HepG2 (cell line): ENCODE measurements around the gene TP73. TPM values are rescaled to one million over a fixed set of nuclear protein-coding genes. Genes with fewer than 3 reads are reported as not detected.

Source experiments
- ATF7 ChIP-seq, 2 experiments: fragments of 450-650 bp in 1 of 2; sonication (generic) in 1 of 2; formaldehyde crosslinking in 1 of 2; IDR thresholded peaks; 2 replicates each; pipeline versions ENCODE4 v1.4.0 to v1.6.1; 2016 to 2020; ENCODE audit warnings: antibody characterized with exemption in 1 of 2, mild to moderate bottlenecking in 1 of 2, missing genetic modification reagents in 1 of 2
- CBX1 ChIP-seq: IDR thresholded peaks from one replicate; pipeline ENCODE4 v1.6.1; 2016; ENCODE audit warnings: antibody characterized with exemption, low read depth
- EZH2 ChIP-seq: conservative IDR thresholded peaks from 2 replicates; pipeline ENCODE4 v1.6.1; 2012; ENCODE audit warnings: mild to moderate bottlenecking, low read depth, low read length, moderate library complexity
- JDP2 ChIP-seq: sonication (generic); formaldehyde crosslinking; IDR thresholded peaks from 2 replicates; pipeline ENCODE4 v1.8.1; 2022; ENCODE audit warnings: missing genetic modification reagents, borderline replicate concordance
- MTA3 ChIP-seq: sonication (generic); formaldehyde crosslinking; IDR thresholded peaks from 2 replicates; pipeline ENCODE4 v1.4.0; 2020; ENCODE audit warnings: missing genetic modification reagents
- ZBTB2 ChIP-seq: sonication (generic); formaldehyde crosslinking; IDR thresholded peaks from 2 replicates; pipeline ENCODE4 v1.8.0; 2022; ENCODE audit warnings: low read depth, missing genetic modification reagents
- ZBTB33 ChIP-seq: sonication (generic); formaldehyde crosslinking; IDR thresholded peaks from 2 replicates; pipeline ENCODE4 v1.4.0; 2020; ENCODE audit warnings: missing genetic modification reagents
- ZBTB40 ChIP-seq, 2 experiments: fragments of 450-650 bp in 1 of 2; sonication (generic) in 1 of 2; formaldehyde crosslinking in 1 of 2; IDR thresholded peaks; 2 replicates each; pipeline versions ENCODE4 v1.6.1 to v1.8.0; 2016 to 2022; ENCODE audit warnings: antibody characterized with exemption in 1 of 2, mild to moderate bottlenecking in 1 of 2, missing genetic modification reagents in 1 of 2
- ZNF143 ChIP-seq: sonication (generic); formaldehyde crosslinking; IDR thresholded peaks from 2 replicates; pipeline ENCODE4 v1.4.0; 2020; ENCODE audit warnings: missing genetic modification reagents
- ZNF180 ChIP-seq: sonication (generic); formaldehyde crosslinking; IDR thresholded peaks from 2 replicates; pipeline ENCODE4 v1.4.0; 2020; ENCODE audit warnings: low read depth, missing genetic modification reagents, borderline replicate concordance
- ZNF274 ChIP-seq: sonication (generic); formaldehyde crosslinking; IDR thresholded peaks from 2 replicates; pipeline ENCODE4 v1.5.1; 2020; ENCODE audit warnings: mild to moderate bottlenecking, missing genetic modification reagents
- ZNF496 ChIP-seq: sonication (generic); formaldehyde crosslinking; IDR thresholded peaks from 2 replicates; pipeline ENCODE4 v1.8.1; 2023; ENCODE audit warnings: mild to moderate bottlenecking, moderate library complexity, missing genetic modification reagents; ENCODE audit not compliant: insufficient replicate concordance
- ZNF710 ChIP-seq: sonication (generic); formaldehyde crosslinking; IDR thresholded peaks from 2 replicates; pipeline ENCODE4 v1.5.0; 2020; ENCODE audit warnings: mild to moderate bottlenecking, missing genetic modification reagents, borderline replicate concordance
- polyA plus RNA-seq, 8 experiments: library from polyadenylated mRNA; depleted of rRNA in 3 of 8; stranded (reverse) in 7 of 8; unstranded in 1 of 8; fragments of >200 nt; fragmentation: Illumina TruSeq in 4 of 8; extraction: Trizol in 4 of 8; gene quantifications; 2 replicates each; pipeline versions ENCODE4 v1.2.1 to v1.2.3, GENCODE V29; 2011 to 2016; ENCODE audit warnings: low read depth in 4 of 8, missing spikeins in 1 of 8, mixed read lengths in 1 of 8; ENCODE audit not compliant: insufficient read depth in 1 of 8
- total RNA-seq, 5 experiments: library from RNA; depleted of rRNA; stranded (reverse); fragments of >200 nt; fragmentation: Illumina TruSeq; extraction: Trizol; gene quantifications; 2 replicates each; pipeline ENCODE4 v1.2.3, GENCODE V29; 2016; ENCODE audit warnings: low read depth in 1 of 5

TP73 gene
- total and polyA plus RNA-seq, 2 of the 13 experiments (the other 11 are each of a cell fraction or from before 2014, with no cell fraction given), result 0.49 to 1.1 TPM

DNA sequence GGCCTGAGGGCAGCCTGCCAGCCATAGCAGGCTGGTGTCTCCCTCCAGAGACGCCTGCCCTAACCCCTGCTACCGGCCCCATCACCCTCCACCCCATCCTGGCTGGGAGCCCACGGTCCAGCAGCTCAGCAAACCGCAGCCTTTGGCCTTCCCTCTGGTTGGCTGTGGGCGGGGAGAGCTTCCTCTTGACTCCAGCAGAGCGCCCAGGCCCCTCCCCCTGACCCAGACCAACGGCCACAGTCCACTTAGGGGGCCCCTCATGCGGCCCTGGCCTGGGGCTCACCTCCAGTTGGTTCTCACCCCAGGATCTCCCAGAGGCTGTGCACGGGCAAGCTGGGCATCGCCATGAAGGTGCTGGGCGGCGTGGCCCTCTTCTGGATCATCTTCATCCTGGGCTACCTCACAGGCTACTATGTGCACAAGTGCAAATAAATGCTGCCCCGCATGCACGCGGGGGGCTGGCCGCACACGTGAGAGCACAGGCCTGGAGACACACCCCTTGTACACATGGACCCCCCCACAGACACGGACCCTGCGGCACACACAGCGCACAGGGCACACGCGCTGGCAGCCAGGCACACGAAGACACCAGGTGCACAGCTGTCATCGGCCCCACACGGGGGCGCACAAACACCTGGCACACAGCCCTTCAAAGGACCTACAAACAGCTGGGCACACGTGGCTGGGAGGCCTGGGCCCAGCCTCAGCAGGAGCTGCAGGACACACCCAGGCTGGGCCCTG lies 123.3 kb downstream of the TP73 start (continued):
- no peak for TF ChIP-seq ZBTB2 (CRISPR knock-in tag)
- peak; percentile 30 for TF ChIP-seq CBX1
- TF ChIP-seq ZNF180 (CRISPR knock-in tag), result peak; percentile 49; the same call in 1 of the 2 replicates
- no peak for TF ChIP-seq MTA3 (CRISPR knock-in tag)
- TF ChIP-seq ZNF710 (CRISPR knock-in tag), result 0 out of 2 replicates have a peak, but pooled peaks have one; percentile 10
- TF ChIP-seq ZNF496 (CRISPR knock-in tag), result no peak
- TF ChIP-seq ZBTB40 (IDR thresholded peaks at IDR 0.05), result no peak
- TF ChIP-seq ZBTB40 (CRISPR knock-in tag; IDR thresholded peaks at IDR 0.05), result peak; percentile 78
- no peak for TF ChIP-seq EZH2
- peak; percentile 60; the same call in 1 of the 2 replicates for TF ChIP-seq ZNF143 (CRISPR knock-in tag)
- TF ChIP-seq ZBTB33 (CRISPR knock-in tag), result peak; percentile 50; the same call in 1 of the 2 replicates
- TF ChIP-seq JDP2 (CRISPR knock-in tag), result no peak
- TF ChIP-seq ATF7 (IDR thresholded peaks at IDR 0.05), result no peak
- no peak; the same call in 1 of the 2 replicates for TF ChIP-seq ATF7 (CRISPR knock-in tag; IDR thresholded peaks at IDR 0.05)
- no peak; the same call in 1 of the 2 replicates for TF ChIP-seq ZNF274 (CRISPR knock-in tag)
